ENCODE data around the gene TEX11.

DNA sequence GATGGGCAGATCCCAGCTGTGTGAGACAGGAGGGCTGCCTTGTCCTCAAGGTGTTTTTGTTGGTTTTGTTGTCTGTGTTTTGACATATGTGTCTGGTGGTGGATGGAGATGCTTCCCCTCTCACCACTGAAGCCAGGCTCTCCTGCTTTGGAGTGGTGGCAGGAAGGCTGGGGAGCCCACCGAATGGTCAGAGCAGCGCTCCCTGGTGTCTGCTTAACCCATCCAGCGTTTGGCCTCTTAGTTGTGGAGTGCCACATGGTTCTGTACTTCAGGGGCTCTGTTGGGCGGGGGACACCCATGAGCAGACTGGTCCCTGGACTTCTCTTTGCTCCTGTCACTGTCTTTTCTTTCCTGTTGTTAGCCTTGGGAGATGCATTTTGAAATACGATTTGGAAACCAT, 412.0 kb downstream of the TEX11 start:
- TF ChIP-seq, protein P1, sequence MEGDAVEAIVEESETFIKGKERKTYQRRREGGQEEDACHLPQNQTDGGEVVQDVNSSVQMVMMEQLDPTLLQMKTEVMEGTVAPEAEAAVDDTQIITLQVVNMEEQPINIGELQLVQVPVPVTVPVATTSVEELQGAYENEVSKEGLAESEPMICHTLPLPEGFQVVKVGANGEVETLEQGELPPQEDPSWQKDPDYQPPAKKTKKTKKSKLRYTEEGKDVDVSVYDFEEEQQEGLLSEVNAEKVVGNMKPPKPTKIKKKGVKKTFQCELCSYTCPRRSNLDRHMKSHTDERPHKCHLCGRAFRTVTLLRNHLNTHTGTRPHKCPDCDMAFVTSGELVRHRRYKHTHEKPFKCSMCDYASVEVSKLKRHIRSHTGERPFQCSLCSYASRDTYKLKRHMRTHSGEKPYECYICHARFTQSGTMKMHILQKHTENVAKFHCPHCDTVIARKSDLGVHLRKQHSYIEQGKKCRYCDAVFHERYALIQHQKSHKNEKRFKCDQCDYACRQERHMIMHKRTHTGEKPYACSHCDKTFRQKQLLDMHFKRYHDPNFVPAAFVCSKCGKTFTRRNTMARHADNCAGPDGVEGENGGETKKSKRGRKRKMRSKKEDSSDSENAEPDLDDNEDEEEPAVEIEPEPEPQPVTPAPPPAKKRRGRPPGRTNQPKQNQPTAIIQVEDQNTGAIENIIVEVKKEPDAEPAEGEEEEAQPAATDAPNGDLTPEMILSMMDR (IDR thresholded peaks at IDR 0.05), result no peak
- no peak for TF ChIP-seq POLR2A (IDR thresholded peaks at IDR 0.05)

Data from vagina (tissue), 2 donors.